SU-DHL-6 (cell line): ENCODE measurements around the gene ELMO1.

Experiments used
- EZH2phosphoT487 ChIP-seq: fragments of 200-600 bp; sonication (generic), shearing (Covaris generic); conservative IDR thresholded peaks from 2 replicates; pipeline ENCODE4 v1.6.1; 2018; ENCODE audit warnings: mild to moderate bottlenecking, antibody characterized with exemption, low read length, moderate library complexity, mixed read lengths
- TF ChIP-seq, protein P1 (sequence below): fragments of 200-600 bp; sonication (generic); IDR thresholded peaks from one replicate; pipeline ENCODE4 v1.5.1; 2017; ENCODE audit warnings: antibody characterized with exemption, mild to moderate bottlenecking, low read length, moderate library complexity; ENCODE audit not compliant: insufficient read depth, poor library complexity, severe bottlenecking

DNA sequence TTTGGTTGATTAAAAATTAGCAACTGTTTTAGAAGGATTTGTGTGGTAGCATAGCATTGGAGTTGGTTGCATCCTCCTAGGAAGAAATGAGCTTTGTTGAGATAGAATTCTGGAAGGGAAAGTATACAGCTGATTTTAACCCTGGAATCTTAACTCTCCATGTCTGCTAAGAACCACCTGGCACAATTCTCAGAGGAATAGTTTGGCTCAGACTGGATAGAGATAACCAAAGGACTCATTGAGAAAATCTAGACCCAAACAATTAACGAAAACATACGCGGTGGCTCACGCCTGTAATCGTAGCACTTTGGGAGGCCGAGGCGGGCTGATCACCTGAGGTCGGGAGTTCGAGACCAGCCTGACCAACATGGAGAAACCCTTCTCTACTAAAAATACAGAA lies 625.3 kb downstream of the ELMO1 start:
- TF ChIP-seq, protein P1, sequence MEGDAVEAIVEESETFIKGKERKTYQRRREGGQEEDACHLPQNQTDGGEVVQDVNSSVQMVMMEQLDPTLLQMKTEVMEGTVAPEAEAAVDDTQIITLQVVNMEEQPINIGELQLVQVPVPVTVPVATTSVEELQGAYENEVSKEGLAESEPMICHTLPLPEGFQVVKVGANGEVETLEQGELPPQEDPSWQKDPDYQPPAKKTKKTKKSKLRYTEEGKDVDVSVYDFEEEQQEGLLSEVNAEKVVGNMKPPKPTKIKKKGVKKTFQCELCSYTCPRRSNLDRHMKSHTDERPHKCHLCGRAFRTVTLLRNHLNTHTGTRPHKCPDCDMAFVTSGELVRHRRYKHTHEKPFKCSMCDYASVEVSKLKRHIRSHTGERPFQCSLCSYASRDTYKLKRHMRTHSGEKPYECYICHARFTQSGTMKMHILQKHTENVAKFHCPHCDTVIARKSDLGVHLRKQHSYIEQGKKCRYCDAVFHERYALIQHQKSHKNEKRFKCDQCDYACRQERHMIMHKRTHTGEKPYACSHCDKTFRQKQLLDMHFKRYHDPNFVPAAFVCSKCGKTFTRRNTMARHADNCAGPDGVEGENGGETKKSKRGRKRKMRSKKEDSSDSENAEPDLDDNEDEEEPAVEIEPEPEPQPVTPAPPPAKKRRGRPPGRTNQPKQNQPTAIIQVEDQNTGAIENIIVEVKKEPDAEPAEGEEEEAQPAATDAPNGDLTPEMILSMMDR: no peak
- no peak for TF ChIP-seq EZH2phosphoT487
